Epithelial cell of prostate (primary cell): Measurements from ENCODE around the gene AARS2.

Experiments
- DNase-seq: peaks from one replicate; pipeline ENCODE4 v3.0.0-alpha.2; 2011; ENCODE audit warnings: low read depth, low spot score
- H3K27ac ChIP-seq: fragments of 450-650 bp; 2 replicates; pipeline ENCODE4 v1.5.1; 2017; ENCODE audit warnings: mild to moderate bottlenecking

Gene AARS2

GRCh38 chr6:44303842-44304241 is 9.3 kb downstream of the AARS2 start:
- no peak overlapping the region for H3K27ac ChIP-seq
- DNase-seq = no peak

DNA sequence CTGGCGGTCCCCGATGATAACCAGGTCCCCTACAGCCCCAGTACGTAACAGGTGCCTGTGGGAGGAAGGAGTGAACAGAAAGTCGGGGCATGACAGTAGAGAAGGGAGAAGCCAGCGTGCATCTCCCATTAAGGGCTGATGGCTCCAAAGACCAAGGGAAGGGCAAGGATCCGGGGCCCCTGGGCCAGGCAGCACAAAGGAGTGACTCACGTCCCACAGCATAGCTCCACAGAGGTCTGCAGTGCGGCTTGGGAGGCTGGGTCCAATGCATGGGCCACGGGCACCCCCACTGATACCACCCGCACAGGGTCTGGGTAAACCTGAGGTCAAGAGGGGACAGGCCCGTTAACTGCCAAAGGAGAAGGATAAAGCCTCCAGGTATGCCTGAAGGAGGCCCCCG is 10.3 kb downstream of the AARS2 start:
- H3K27ac ChIP-seq = no peak overlapping the region
- no peak for DNase-seq

DNA sequence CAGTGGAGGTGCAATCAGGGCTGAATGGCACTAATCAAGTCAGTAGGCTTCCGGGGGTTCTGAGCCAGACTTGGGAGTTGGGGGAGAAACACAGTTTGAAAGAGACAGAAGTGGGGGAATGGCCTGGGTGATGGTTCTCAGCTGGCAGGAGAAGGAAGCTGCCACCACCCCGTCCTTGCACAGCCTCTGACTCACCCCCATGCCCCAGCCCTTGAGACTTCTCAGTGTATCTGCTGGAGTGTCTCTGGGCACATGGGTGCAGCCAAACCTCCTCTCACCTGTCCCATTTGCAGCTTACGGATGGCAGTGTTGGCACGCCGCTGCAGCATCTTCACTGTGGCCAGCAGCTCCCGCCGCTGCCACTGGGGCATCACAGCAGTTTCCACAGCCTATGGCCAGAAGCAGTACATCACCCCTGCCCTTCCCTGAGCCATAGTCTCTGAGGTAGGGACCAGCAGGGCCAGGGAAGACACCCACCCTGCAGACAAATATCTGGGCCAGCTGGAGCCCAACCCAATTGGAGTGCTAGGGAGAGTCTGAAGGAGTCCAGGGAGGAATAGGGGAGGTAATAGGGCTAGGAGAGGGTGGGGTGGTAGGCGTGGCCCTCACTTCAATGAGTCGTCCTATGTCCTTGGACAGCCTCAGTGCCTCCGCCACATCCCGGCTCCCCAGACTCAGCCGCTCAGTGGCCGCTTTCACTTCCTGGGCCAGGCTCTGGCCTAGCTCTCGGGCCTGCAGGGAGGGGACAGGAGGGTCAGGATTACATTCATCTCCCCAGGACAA is 11.2 kb downstream of the AARS2 start:
- DNase-seq = no peak
- H3K27ac ChIP-seq = no peak overlapping the region

DNA sequence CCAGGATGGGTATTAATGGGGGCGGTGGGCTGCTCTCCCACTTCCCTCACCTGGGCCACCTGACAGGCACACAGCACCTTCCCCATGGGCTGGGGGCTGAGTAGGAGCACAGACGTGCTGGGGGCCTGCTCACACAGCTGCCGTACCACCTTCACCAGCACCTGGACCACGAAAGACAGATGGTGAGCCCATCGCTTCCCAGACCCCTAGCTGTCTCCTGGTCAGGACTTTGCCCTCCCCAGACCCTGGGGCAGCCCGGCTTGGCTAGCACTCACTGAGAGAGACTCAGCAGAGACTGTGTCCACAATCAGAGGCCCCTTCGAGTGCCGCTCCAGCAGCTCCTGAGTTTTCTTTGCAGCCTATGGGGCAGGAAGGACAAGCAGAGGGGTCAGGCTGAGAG is 12.0 kb downstream of the AARS2 start:
- H3K27ac ChIP-seq = no peak overlapping the region
- DNase-seq = no peak

- no peak overlapping the region for H3K27ac ChIP-seq
- DNase-seq = no peak
Observed at GRCh38 chr6:44300292-44300823, 12.8 kb downstream of the AARS2 start.

DNA sequence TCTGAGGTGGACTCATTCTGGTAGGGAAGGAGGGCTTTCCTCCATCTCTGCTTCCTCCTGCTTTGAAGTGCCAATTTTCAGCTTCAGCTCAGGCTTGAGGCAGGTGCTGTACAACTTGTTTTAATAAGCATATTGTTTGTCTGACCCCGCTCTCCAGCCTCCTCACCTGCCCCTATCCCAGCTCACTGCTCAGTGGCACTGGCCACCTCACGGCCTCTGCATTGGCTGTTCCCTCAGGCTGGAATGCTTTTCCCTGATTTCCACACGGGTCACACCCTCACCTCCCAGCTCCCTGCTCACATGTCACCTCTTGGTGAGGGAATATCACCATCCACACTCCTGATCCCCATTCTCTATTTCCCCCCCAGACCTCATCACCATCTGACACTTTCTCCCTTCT is 14.3 kb downstream of the AARS2 start:
- no peak for DNase-seq
- H3K27ac ChIP-seq = no peak overlapping the region

GRCh38 chr6:44298055-44298803 is 14.9 kb downstream of the AARS2 start:
- DNase-seq = no peak
- no peak overlapping the region for H3K27ac ChIP-seq

GRCh38 chr6:44297063-44298038 is 15.8 kb downstream of the AARS2 start:
- H3K27ac ChIP-seq = no peak overlapping the region
- DNase-seq = no peak

GRCh38 chr6:44294832-44295791 is 18.0 kb downstream of the AARS2 start:
- H3K27ac ChIP-seq = no peak overlapping the region
- no peak for DNase-seq

- H3K27ac ChIP-seq = no peak overlapping the region
- DNase-seq = no peak
Observed at GRCh38 chr6:44292661-44293365, 20.3 kb downstream of the AARS2 start.

GRCh38 chr6:44291841-44292240 is 21.3 kb downstream of the AARS2 start:
- DNase-seq = no peak

DNA sequence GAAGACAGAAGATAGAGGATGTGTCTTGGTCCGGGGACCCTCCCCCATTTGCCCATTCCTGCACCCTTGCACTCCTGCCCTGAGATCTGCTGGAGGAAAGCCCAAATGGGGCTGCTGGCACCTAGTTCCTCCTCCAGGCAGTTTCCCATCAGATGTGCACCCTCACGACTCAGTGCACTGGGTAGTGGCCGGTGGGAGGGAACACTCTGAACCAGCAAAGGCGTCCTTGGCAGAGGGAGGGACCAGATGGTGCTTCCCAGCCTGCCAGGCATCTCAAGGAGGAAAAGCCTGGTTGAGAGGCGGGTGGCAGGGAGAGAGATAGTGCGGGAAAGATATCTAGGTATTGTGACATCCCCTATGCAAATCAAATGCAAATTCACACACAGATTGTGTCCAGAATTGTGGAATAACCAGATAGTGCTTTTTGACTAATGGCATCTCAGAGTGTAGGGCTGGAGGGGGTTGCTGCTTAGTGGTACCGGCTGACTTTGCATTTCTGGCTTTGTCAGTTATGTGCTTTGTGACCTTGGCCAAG is 23.4 kb downstream of the AARS2 start:
- DNase-seq = no peak
- no peak overlapping the region for H3K27ac ChIP-seq

More at GRCh38 chr6:44291841-44292240, 21.3 kb downstream of the AARS2 start:
- H3K27ac ChIP-seq = no peak overlapping the region

GRCh38 chr6:44286747-44287146 is 26.4 kb downstream of the AARS2 start:
- no peak overlapping the region for H3K27ac ChIP-seq
- no peak for DNase-seq

DNA sequence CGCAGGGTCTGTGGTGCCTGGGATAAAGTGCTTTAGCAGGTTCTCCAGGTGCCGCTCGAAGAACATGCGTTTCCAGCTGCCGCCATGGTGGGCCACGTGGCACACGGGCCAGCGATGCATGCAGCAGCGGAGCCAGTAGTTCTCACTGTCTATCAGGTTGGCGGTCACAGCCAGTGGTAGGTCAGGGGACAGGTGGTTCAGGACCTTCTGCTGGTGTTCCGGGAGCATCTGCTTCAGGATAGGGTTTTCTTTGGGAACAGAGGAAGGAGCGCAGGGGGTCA is 26.9 kb downstream of the AARS2 start:
- DNase-seq = no peak
- no peak overlapping the region for H3K27ac ChIP-seq

- DNase-seq = no peak
- H3K27ac ChIP-seq = no peak overlapping the region
Observed at GRCh38 chr6:44285552-44286284, 27.4 kb downstream of the AARS2 start.

DNA sequence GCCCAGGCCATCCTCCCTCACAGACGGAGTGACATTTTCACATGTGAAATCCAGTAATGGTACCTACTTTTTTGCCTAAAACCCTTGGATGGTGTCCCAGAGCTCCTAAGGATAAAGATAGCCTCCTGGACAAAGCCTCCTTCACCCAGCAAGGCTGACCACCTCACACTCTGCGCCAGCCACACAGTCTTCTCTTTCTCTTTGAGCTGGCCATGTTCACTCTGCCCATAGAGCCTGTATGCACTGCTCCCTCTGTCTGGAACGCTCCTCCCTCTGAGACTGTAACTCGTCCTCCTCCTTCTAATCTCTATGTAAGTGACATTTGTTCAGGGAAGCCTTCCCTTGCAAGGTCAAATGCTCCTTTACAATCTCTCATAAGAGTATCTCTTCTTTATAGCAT is 28.3 kb downstream of the AARS2 start:
- no peak overlapping the region for H3K27ac ChIP-seq
- no peak for DNase-seq

GRCh38 chr6:44284121-44284520 is 29.0 kb downstream of the AARS2 start:
- no peak for DNase-seq
- no peak overlapping the region for H3K27ac ChIP-seq
